HG03159 (cell line): ENCODE measurements around the gene TBCCD1.
A peak's percentile ranks its signal among the peaks of the same experiment; 100 is the strongest.
"Not testable (repeated sequence)": the region's sequence is repeated elsewhere in the genome, so short reads cannot be mapped to it uniquely, and the experiment has no call there.

Source experiments
- ATAC-seq: cut with Tn5 transposase; IDR thresholded peaks from one replicate; pipeline ENCODE4 v1.9.1; 2021; ENCODE audit warnings: mild to moderate bottlenecking, moderate library complexity; ENCODE audit not compliant: unreplicated experiment

TBCCD1 gene

DNA sequence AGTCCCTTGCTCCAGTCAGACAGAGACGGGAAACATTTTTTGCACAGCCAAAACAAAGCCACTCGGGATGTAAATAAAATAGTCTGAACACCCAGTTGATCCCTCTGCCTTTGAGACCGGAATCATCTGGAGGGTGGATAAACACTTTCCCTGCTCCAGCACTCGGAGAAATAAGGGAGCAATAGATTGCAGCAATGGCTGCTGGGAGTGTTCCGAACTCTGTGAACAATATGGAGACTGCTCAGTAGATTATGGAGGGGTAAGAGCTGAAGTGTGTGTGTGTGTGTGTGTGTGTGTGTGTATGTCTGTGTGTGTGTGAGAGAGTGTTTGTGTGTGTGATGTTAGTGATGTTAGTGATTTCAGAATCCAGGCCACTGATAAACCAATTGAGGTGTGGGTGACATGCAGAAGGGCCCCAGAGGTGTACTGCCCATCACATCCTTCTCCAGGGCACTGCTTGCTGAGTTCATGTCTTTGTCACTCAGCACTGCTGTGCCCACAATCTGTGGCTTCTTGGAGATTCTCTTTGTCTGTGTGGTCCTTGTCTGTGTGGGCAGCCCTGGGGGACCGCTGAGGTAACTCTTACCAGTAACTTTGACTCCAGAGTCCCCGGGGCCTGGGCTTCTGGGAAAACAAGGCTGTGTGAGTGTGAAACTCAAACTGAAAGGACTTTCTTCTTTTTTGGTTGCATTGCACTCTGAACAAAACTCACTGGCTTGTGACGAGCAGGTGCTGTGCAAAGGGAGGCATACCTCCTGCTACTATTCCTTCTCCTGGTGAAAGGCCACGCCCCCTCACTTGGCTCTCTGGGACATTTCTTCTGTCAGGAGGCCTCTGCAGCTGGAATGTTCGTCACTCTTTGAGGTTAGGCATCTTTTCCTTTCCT, 45.9 kb downstream of the TBCCD1 start:
- ATAC-seq: peak; percentile 55

DNA sequence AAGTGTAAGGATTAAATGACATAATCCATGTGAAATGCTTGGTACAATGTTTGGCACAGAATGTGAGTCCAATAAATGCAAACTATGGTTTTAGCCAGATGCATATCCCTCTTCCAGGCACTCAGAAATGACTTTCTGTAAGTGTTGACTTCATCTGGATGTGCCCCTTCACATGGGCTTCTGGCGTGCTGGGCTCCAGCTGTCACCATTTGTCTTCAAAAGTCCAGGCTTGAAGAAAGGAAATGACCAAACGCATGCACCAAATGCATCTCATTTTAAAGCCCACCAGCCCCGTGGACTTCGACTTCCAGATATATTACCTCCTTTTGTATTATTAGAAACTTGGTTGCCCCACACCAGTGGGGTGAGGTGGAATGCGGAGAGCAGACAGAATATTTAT, 46.7 kb downstream of the TBCCD1 start:
- no peak for ATAC-seq

DNA sequence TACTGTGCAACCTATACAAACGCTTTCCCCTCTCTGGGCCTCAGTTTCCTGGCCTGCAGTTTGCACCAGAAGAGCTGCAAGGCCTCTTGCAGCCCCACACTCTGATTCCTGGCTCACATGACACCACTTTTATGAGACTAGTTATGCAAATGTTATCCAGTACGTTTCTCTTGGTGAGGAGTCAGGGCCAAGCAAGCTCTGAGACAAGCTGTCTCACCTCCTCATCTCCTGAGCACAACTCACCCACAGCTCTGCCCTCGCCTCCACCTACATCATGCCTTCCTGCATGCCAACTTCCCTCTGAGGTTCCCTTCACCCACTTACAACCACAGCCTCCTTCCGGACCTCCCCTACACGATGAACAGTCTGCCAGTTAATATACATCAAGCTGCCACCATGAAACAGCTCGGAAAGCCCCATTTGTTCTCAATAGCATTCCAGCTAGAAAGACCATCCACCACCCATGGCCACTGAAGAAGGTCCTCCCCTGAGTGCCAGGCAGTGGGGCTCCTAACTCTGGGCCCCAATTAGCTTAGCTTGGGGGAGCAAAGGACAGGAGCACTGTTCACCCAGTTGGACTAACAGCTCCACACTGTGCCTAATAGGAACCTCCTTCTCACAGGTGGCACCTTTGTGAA, 48.0 kb downstream of the TBCCD1 start:
- no peak for ATAC-seq

DNA sequence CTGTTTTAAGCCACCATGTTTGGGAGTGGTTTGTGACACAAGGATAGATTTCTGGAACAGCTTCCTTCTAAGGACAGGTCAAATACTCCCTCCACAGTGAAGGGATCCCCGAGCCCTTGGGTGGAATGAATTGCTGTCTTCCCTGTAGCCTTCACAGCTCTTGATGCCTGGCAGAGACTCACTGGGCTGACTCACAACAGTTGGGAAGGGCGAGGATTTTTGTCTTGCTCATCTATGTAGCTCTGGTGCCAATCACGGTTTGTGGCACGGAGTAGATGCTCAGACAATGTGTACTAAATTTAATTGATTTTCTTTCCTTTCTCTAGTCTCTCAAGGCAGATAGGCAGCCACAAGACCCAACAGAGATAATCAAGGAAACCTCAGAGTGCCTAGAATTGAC, 49.9 kb downstream of the TBCCD1 start:
- ATAC-seq: no peak

DNA sequence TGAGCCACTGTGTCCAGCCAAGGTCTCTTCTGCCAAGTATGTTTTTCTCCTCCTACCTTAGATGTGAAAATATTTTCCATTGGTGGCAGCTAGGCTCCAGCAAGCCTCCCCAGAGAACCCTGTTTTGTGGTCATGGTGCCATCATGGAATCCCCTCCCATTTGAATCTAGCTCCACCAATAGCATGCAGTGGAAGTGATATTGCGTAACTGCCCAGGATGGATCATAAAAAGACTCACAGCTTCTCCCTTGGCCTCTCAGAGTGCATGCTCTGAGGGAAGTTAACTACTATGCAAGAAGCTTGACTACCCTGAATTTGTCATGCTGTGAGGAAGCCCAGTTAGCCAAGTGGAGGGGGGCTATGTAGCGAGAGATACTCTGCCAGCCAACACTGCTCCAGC, 50.5 kb downstream of the TBCCD1 start:
- ATAC-seq: no peak

DNA sequence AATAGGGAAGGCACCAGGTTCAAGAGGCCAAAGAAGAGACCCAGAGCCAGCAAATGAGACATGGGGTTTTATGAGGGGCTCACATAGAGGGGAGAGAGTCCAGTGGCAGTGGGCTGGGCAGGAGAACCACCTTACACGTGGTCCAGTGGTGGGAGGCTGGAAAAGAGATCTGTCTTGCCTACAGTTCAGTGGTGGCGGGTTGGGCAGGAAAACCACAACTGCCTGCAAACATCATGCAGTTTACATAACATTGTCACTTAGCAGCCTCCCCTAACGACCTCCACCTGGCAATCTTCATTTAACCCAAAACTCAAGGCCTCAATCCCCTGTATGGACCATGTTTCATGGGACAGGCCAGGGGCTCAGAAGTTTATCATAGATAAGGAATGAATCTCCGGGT, 52.0 kb downstream of the TBCCD1 start:
- ATAC-seq: no peak

DNA sequence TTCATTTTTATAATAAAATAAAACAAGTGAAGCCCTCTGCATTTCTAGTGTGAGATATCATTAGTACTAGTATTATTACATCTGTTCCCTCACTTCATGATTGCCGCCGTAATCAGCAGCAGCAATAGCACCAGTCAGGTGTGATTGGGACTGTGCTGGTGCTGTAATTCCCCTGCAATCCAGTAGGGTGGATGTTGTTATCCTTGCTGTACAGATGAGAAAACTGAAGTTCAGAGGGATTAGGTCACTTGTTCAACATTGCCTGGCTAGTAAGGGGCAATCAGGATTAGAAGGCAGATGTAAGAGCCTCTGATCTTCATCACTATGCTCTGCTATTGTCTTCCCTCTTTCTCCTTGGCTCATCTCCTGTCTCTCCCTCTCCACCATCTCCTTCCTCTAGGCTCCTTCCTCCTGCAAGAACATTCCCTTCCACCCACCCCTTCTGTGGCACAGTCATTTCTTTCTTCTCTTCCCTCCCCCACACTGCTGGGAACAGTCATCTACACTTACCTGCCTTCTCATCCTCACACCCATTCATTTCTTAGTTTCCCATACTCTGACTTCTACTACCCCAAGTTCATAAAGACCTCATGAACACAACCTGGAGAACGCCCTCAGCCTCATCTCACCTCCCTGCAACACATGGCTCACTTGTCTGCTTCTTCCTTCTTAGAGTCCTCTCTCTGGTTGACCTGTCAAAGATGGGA, 52.7 kb downstream of the TBCCD1 start:
- ATAC-seq: no peak

DNA sequence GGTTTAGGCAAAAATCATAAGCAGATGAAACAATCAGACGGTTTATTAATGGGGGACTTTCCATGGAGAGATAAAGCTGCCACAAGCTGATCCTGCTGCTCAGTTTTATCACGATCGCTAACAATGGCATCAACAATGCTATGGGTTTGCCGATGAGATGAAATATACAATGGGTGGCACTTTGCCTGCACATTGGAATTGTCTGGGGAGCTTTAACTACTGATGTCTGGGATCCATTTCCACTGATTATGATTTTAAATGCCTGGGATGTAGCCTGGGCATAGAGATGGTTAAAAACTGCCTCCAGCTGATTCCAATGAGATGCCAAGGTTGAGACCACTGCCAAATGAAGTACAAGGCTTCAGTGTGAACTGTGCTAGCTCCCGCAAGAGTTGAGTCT, 53.8 kb downstream of the TBCCD1 start:
- ATAC-seq: no peak

DNA sequence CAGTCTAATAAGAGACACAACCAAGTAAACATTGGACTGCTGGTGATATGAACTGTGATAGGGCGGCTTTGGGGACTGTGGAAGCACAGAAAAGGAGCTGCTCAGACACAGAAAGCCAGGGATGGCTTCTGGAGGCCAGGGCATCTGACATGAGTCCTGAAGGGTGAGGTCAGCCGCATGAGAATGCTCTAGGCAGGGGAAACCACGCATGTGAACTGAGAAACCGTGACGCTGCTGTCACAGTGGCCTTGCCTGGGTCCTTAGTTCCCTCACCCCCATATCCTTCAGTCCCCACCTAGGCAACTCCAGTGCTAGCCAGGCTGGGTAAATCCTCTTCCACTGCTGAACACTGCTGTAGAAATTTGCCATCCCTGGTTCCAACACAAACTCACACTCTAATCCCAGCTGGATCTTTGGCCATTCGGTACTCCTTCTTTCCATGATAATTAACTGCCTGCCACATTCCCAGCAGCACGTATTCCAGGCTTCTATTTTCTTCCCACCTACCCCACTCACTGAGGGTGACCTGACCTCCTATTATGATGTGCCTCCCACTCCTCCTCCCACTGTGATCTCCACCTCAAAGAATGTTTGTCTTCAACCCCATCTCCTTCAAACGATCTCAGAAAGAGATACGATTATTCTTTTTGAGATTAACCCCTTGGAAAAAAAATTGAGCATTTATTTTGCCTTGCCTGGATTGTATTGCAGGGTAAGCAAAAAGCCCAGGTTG, 54.4 kb downstream of the TBCCD1 start:
- no peak for ATAC-seq

DNA sequence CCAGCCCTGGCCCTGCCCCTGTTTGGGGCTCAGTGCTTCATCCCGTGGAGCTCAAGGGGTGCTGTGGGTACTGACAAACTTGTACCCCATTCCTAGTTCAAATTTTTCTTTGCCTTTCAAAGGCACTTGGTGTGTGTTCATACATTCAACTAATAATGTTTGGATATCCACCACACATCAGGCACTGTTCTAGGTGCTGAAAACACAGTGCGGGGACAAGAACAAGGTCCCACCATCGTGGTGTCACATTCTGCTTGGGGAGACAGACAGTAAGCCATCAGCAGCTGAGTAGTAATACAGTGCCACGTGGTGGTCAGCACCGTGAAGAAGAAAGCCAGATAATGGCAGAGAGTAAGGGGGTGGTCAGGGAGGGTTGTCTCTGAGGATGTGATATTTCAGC, 55.4 kb downstream of the TBCCD1 start:
- ATAC-seq: no peak

DNA sequence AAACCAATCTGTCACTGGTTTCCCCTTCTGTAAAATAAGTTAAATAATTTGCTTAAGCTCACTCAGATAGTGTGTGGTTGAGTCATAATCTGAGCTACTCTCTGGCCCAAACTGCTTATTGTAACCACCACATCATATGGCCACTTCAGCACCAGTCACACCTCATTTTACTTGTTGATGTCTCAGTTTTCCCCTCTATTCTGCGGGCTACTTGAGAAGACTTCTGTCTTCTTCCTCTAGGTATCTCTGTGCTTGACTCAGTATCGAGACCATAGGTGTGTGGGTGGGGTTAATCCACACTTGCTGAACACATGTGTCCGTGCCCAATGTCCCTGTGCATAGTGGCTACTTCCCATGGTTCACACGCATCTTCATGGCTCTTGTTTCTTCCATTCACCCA, 55.9 kb downstream of the TBCCD1 start:
- ATAC-seq: peak; percentile 71

DNA sequence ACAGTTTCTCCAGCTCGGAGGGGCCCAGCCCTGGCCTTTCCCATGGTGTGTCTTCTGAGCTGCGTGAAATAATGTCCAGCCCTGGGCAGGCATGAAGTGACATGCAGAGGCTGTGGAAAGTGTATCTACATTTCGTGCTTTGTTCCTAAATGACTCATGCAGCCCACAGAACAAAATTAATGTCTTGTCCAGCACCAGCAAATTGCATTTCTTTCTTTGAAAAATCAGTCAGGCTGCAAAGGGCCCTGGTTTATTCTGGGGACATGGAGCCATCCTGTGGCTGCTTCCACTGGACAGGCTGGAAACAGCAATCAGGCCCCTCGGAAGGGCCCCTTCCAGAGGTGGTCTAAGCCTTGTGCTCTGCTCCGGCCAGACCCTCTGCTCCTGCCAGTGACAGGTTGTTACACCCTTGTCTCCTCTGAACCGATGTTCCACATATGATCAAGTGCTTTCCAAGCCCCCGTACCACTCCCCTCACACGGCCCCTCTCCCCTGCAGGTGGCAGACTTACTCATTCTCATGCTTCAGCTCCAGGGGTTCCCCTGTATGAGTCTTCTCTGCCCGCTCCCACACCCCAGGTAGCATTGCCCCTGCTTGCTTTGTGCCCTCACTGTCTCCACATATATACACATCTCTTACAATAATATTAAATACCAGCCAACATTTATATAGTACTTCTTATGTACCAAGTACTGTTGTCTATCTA, 56.6 kb downstream of the TBCCD1 start:
- ATAC-seq: no peak

DNA sequence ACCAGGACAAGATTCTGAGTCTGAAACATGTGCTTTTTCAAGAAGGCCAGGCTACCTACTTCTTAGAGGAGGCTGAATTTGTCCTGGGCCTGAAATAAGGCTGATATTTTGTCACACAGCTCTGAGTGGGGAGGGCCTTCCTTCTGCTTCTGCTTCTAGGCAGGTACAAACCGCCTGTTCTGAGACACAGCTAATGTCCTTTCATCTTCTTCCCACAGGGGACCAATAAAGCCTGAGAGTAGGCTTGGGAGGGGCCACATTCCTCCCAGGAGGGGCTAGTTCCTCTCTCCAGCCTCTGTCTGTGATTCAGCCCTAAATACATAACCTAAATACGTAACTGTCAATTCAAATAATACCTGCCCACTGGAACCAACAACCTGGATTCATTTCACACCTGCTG, 57.7 kb downstream of the TBCCD1 start:
- ATAC-seq: no peak

DNA sequence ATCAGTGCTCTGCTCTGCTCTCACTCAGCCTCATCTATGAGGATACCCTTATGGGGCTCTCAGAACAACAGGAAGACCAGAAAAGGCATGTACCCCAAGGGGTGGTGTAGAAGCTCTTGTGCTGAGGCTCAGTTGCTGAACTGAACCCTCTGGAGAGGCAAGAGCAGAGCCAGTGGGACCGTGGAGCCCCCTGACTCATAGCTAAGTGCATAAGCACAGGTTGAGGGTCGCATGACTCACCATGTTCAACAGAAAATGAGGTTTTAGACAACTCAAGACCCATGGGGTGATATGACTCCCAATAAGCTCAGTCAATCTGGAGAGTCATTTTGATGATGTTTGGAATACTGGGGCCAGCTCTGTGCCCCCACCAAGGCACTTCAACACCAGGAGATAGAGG, 60.3 kb downstream of the TBCCD1 start:
- no peak for ATAC-seq

DNA sequence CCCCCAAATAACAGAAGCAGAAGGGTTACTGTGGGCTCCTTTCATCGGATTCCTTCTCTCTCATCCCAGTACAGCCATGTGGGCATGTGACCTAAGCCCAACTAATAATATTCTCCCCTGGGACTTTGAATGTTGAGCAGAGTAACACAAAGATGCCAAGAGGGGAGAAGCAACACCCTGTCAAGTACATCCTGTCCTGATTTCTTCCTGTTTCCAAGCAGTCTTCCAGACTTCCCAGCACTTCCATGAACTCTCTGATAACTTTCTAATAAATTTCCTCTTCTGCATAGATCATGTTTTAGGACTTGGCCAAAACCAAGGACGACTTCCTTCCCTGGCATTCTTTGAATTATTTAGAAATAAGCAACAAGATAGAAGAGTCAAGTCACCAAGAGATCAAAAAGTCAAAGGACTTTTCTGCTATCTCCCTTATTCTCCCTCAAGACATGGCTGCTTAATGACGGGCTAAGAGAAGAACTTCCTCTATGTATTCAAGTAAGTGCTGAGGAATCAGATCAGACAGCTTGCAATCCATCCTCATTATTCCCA, 60.9 kb downstream of the TBCCD1 start:
- ATAC-seq: no peak

DNA sequence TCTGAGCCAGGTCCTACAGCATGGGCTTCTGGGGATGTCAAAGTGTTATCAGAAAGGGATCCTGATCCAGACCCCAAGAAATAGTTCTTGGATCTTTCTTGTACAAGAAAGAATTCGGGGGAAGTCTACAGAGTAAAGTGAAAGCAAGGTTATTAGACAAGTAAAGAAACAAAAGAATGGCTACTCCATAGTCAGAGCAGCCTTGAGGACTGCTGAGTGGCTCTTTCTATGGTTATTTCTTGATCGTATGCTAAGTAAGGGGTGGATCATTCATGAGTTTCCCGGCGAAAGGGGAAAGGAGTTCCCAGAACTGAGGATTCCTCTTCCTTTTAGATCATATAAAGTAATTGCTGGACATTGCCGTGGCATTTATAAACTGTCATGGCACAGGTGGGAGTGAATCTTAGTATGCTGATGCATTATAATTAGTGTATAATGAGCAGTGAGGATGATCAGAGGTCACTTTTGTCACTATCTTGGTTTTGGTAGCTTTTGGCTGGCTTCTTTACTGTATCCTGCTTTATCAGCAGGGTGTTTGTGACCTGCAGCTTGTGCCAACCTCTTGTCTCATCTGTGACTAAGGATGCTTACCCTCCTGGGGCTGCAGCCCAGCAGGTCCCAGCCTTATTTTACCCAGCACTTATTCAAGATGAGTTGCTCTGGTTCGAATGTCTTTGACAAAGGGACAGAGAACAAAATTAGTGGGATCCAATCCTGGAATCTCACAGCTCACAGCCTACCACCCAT, 64.0 kb downstream of the TBCCD1 start:
- ATAC-seq: no peak

DNA sequence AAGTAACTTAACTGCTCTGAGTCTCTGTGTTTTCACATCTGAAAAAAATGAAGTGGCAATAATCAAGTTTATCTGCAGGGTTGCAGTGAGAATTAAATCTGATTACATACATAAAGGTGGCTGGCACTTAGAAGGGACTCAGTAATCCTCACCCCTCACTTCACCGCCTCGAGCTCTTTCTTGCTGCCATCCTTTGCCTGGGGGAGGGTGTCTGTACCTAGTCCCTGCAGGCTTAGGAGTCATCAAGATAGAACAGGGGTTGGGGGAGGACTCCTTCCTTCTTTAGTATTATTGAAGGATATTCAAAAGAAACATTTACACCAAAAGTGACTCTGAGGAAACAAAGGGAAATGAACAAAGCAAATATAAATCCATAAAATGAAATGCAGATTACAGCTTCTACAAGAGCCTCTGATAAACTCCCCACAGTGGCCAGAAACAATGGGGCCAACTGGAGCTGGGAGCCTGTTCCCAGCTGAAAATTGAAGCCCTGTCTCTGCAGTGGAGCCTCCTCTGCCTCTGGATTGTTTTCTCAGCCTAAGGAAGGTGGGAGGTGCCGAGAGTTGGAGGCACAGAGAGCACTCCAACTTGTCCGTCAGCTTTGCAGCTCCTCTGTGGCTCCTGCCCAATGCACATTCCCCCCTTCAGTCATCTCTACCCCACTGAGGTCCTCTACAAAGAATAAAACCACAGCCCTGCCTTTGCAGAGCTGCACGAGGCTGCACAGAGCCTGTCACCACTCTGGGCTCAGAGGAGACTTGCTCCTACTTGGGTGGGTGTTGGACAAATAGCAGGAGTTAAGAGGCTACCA, 64.8 kb downstream of the TBCCD1 start:
- ATAC-seq: no peak

DNA sequence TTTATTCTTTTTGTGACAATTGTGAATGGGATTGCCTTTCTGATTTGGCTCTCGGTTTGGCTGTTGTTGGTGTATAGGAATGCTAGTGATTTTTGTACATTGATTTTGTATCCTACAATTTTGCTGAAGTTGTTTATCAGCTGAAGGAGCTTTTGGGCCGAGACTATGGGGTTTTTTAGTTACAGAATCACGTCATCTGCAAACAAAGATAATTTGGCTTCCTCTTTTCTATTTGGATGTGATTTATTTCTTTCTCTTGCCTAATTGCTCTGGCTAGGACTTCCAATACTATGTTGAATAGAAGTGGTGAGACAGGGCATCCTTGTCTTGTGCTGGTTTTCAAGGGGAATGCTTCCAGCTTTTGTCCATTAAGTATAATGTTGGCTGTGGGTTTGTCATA, 67.2 kb downstream of the TBCCD1 start:
- not testable (repeated sequence) for ATAC-seq

DNA sequence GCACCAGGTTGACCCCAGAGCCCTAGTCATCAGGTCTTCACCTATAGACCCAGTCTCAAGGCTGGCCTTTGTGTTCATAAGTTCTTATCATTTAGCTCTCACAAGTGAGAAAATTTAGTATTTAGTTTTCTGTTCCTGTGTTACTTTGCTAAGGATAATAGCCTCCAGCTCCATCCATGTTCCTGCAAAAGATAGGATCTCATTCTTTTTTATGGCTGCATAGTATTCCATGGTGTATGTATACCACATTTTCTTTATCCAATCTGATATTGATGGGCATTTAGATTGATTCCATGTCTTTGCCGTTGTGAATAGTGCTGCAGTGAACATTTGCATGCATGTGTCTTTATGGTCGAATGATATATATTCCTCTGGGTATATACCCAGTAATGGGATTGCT, 69.1 kb downstream of the TBCCD1 start:
- not testable (repeated sequence) for ATAC-seq
